Measurements from ENCODE around the gene FKBP7. TPM values are rescaled to one million over a fixed set of nuclear protein-coding genes. Genes with fewer than 3 reads are reported as not detected.
A peak's percentile ranks its signal among the peaks of the same experiment; 100 is the strongest.

Gene FKBP7
- total RNA-seq, 1 donor from 2014 or later = 10.5 TPM

GRCh38 chr2:178417916-178418315 is 60.5 kb downstream of the FKBP7 start:
- DNase-seq (no peak), ATAC-seq (no peak)
- TF ChIP-seq CTCF (IDR thresholded peaks at IDR 0.05) = no peak
- intact Hi-C loops (cut with DNase I) = no loop called here
- Histone ChIP-seq H3K9me3 (no peaks in the 10 kb centered on the region), H3K27me3 (ENCODE audit: low read depth) (no peaks in the 10 kb centered on the region), H3K36me3 (no peaks in the 10 kb centered on the region), H3K4me1 (peaks cover 9% of the 10 kb centered on the region), H3K27ac (no peak overlapping the region), H3K4me3 (no peak overlapping the region)

- no peak for TF ChIP-seq CTCF (IDR thresholded peaks at IDR 0.05)
- intact Hi-C loops (cut with DNase I) = no loop called here
- Histone ChIP-seq H3K4me3 (no peak overlapping the region), H3K9me3 (no peaks in the 10 kb centered on the region), H3K27ac (no peak overlapping the region), H3K27me3 (ENCODE audit: low read depth) (no peaks in the 10 kb centered on the region), H3K36me3 (no peaks in the 10 kb centered on the region), H3K4me1 (peaks cover 11% of the 10 kb centered on the region)
- DNase-seq (no peak), ATAC-seq (no peak)
Measured at GRCh38 chr2:178415979-178416378, 62.4 kb downstream of the FKBP7 start.

- TF ChIP-seq CTCF (IDR thresholded peaks at IDR 0.05) = peak; percentile 91
- H3K4me1 ChIP-seq = peaks cover 11% of the 10 kb centered on the region
- H3K36me3 ChIP-seq = no peaks in the 10 kb centered on the region
- H3K27ac ChIP-seq = peak overlapping the region; percentile 93
- H3K27me3 ChIP-seq (ENCODE audit: low read depth) = no peaks in the 10 kb centered on the region
- ATAC-seq (peak; percentile 98), DNase-seq (peak; percentile 90)
- intact Hi-C loops (cut with DNase I) = no loop called here
- no peaks in the 10 kb centered on the region for H3K9me3 ChIP-seq
- H3K4me3 ChIP-seq = peak overlapping the region; percentile 67
Measured at GRCh38 chr2:178414266-178415247, 63.8 kb downstream of the FKBP7 start.

Other genes with a start within 250 kb of the FKBP7 start
- 46.3 TPM for gene PRKRA, start 27.4 kb downstream of the FKBP7 start, total RNA-seq
- gene PJVK, start 27.2 kb downstream of the FKBP7 start, total RNA-seq = 3.0 TPM
- 35.1 TPM for gene PLEKHA3, start 1.9 kb upstream of the FKBP7 start, total RNA-seq